Fibroblast of lung (primary cell): ENCODE measurements around the gene PTPN23. TPM values are rescaled to one million over a fixed set of nuclear protein-coding genes. Genes with fewer than 3 reads are reported as not detected.
"Not testable (repeated sequence)": the region's sequence is repeated elsewhere in the genome, so short reads cannot be mapped to it uniquely, and the experiment has no call there.

Experiments used
- DNase-seq, 2 donors: peaks; one replicate each; pipeline versions ENCODE4 v3.0.0 to v3.0.0-alpha.2; 2010; ENCODE audit warnings: low read depth in 2 of 2
- H2AFZ ChIP-seq: 2 replicates; pipeline ENCODE4 v1.5.1; 2012; ENCODE audit warnings: low read length, control low read depth, inconsistent platforms
- H3K27ac ChIP-seq: 2 replicates; pipeline ENCODE4 v1.5.1; 2011; ENCODE audit warnings: low read length, control low read depth; ENCODE audit not compliant: insufficient read depth
- H3K27me3 ChIP-seq: 2 replicates; pipeline ENCODE4 v1.5.1; 2011; ENCODE audit warnings: mild to moderate bottlenecking, low read length; ENCODE audit not compliant: control insufficient read depth, insufficient read depth
- H3K36me3 ChIP-seq: 2 replicates; pipeline ENCODE4 v1.5.1; 2011; ENCODE audit warnings: low read length; ENCODE audit not compliant: control insufficient read depth, insufficient read depth
- H3K4me1 ChIP-seq: 2 replicates; pipeline ENCODE4 v1.5.1; 2011; ENCODE audit warnings: low read length; ENCODE audit not compliant: control insufficient read depth, insufficient read depth; ENCODE audit errors: extremely low read depth
- H3K4me2 ChIP-seq: 2 replicates; pipeline ENCODE4 v1.5.1; 2011; ENCODE audit warnings: low read length, control low read depth; ENCODE audit not compliant: insufficient read depth; ENCODE audit errors: extremely low read depth
- H3K4me3 ChIP-seq, 4 experiments: fragments of 200-600 bp in 1 of 4; sonication (generic) in 1 of 4; replicated peaks in 1 of 4; 2 replicates each; pipeline ENCODE4 v1.5.1; 2011 to 2016; ENCODE audit warnings: low read length in 4 of 4, low read depth in 3 of 4, mild to moderate bottlenecking in 3 of 4, control low read depth in 2 of 4, inconsistent platforms in 1 of 4, mixed read lengths in 1 of 4; ENCODE audit not compliant: insufficient read depth in 1 of 4; ENCODE audit errors: control extremely low read depth in 1 of 4
- H3K79me2 ChIP-seq: 2 replicates; pipeline ENCODE4 v1.5.1; 2012; ENCODE audit warnings: mild to moderate bottlenecking, low read length, inconsistent platforms; ENCODE audit not compliant: control insufficient read depth, insufficient read depth
- H3K9ac ChIP-seq: 2 replicates; pipeline ENCODE4 v1.5.1; 2011; ENCODE audit warnings: mild to moderate bottlenecking, low read length, control low read depth; ENCODE audit not compliant: insufficient read depth
- H3K9me3 ChIP-seq: 2 replicates; pipeline ENCODE4 v1.5.1; 2012; ENCODE audit warnings: low read depth, low read length; ENCODE audit not compliant: control insufficient read depth, insufficient read depth
- H4K20me1 ChIP-seq: 2 replicates; pipeline ENCODE4 v1.5.1; 2011; ENCODE audit warnings: low read length; ENCODE audit not compliant: control insufficient read depth, insufficient read depth; ENCODE audit errors: extremely low read depth
- EZH2 ChIP-seq: IDR thresholded peaks from 2 replicates; pipeline ENCODE4 v1.5.1; 2012; ENCODE audit warnings: low read length, control low read depth, mild to moderate bottlenecking; ENCODE audit errors: missing control alignments
- polyA plus RNA-seq, 2 donors: library from polyadenylated mRNA; depleted of rRNA in 1 of 2; stranded (reverse) in 1 of 2; unstranded in 1 of 2; fragments of >200 nt; gene quantifications; 2 replicates each; pipeline ENCODE4 v1.2.1, GENCODE V29; 2011 to 2012; ENCODE audit warnings: missing spikeins in 1 of 2
- total RNA-seq: library from RNA; depleted of rRNA; stranded (reverse); fragments of >200 nt; gene quantifications from 2 replicates; pipeline ENCODE4 v1.2.1, GENCODE V29; 2014
- TF ChIP-seq, protein P1 (sequence below), 2 donors: IDR thresholded peaks in 1 of 2; conservative IDR thresholded peaks in 1 of 2; 1 replicate in 1 of 2; 2 replicates in 1 of 2; pipeline ENCODE4 v1.5.1; 2011 to 2012; ENCODE audit warnings: low read length in 2 of 2, control low read depth in 1 of 2, inconsistent platforms in 1 of 2, low read depth in 1 of 2, mild to moderate bottlenecking in 1 of 2

Gene PTPN23
- total and polyA plus RNA-seq, 2 donors (not counting 1 experiment from before 2014, with no cell fraction given), result 1.5 to 19.7 TPM

DNA sequence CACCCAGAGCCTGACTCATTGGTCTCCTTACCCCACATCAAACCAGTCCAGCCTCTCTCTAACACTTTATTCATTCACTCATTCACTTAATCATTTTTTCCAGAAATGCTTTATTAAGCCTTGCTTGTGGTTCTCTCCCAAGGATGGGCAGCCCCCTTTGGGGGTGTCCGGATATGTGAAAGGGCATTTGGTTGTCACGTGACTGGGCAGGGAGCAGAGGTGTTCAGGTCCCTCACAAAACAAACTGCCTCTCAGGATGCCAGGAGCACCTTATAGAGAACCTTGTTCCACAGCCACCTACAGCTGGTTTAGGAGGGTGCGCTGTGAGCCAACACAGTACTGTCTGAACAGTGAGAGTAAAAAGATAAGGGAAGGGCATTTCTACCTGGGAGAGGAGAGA, 25.8 kb upstream of the PTPN23 start:
- Histone ChIP-seq H2AFZ (no peak overlapping the region), H3K36me3 (no peaks in the 10 kb centered on the region), H3K79me2 (no peaks in the 10 kb centered on the region), H3K4me1 (no peaks in the 10 kb centered on the region), H3K27me3 (no peaks in the 10 kb centered on the region), H3K9ac (no peak overlapping the region), H4K20me1 (no peaks in the 10 kb centered on the region), H3K27ac (no peak overlapping the region), H3K9me3 (no peaks in the 10 kb centered on the region), H3K4me2 (no peak overlapping the region), H3K4me3 (no peak overlapping the region)
- no peak for DNase-seq
- TF ChIP-seq EZH2, result no peak
- TF ChIP-seq, protein P1, sequence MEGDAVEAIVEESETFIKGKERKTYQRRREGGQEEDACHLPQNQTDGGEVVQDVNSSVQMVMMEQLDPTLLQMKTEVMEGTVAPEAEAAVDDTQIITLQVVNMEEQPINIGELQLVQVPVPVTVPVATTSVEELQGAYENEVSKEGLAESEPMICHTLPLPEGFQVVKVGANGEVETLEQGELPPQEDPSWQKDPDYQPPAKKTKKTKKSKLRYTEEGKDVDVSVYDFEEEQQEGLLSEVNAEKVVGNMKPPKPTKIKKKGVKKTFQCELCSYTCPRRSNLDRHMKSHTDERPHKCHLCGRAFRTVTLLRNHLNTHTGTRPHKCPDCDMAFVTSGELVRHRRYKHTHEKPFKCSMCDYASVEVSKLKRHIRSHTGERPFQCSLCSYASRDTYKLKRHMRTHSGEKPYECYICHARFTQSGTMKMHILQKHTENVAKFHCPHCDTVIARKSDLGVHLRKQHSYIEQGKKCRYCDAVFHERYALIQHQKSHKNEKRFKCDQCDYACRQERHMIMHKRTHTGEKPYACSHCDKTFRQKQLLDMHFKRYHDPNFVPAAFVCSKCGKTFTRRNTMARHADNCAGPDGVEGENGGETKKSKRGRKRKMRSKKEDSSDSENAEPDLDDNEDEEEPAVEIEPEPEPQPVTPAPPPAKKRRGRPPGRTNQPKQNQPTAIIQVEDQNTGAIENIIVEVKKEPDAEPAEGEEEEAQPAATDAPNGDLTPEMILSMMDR (conservative IDR thresholded peaks at IDR 0.05 in 1 of 2, IDR thresholded peaks at IDR 0.05 in 1 of 2; ENCODE audit: low read depth in 1 of 2, low read length in 2 of 2), result no peak

DNA sequence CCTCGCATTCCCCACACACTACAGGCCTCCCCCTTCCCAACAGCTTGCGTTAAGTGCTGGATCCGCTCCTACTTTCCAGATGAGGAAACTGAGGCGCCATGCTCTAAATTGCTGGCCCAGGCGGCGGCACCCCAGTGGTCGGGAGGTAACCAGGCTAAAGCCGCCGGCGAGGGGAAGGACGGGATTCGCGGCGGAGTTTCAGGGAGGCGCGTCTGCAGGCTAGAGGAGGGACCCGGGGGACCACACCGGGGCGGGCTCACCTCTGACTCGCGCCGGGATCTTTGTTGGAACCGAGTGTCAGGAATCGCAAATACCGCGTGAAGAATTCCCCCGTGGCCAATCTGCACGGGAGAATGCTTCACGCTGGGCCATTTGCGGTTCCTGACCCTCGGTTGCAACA, 24.6 kb upstream of the PTPN23 start:
- Histone ChIP-seq H3K9ac (no peak overlapping the region), H3K27ac (no peak overlapping the region), H3K4me2 (no peak overlapping the region), H3K4me3 (no peak overlapping the region), H3K27me3 (no peaks in the 10 kb centered on the region), H3K4me1 (no peaks in the 10 kb centered on the region), H3K9me3 (no peaks in the 10 kb centered on the region), H3K79me2 (no peaks in the 10 kb centered on the region), H2AFZ (no peak overlapping the region), H3K36me3 (no peaks in the 10 kb centered on the region), H4K20me1 (no peaks in the 10 kb centered on the region)
- DNase-seq, result no peak
- no peak for TF ChIP-seq EZH2
- TF ChIP-seq, protein P1 (conservative IDR thresholded peaks at IDR 0.05 in 1 of 2, IDR thresholded peaks at IDR 0.05 in 1 of 2; ENCODE audit: low read depth in 1 of 2, low read length in 2 of 2), result no peak

DNA sequence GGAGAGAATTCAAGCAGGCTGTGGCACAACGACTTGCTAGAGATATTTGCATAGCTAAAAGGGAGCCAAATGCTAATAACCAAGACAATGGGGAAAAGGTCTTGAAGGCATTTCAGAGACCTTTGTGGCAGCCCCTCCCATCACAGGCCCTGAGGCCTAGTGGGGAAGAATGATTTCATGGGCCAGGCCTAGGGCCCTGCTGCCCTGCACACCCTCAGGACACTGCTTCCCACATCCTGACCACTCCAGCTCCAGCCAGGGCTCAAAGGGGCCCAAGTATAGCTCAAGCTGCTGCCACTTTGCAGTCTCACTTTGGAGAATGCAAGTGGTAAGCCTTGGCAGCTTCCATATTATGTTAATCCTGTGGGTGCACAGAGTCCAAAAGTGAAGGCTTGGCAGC, 21.5 kb upstream of the PTPN23 start:
- Histone ChIP-seq H4K20me1 (no peaks in the 10 kb centered on the region), H3K4me3 (no peak overlapping the region), H3K27ac (no peak overlapping the region), H3K4me2 (no peak overlapping the region), H3K79me2 (no peaks in the 10 kb centered on the region), H3K9me3 (no peaks in the 10 kb centered on the region), H3K27me3 (no peaks in the 10 kb centered on the region), H3K4me1 (no peaks in the 10 kb centered on the region), H3K9ac (no peak overlapping the region), H3K36me3 (no peaks in the 10 kb centered on the region), H2AFZ (no peak overlapping the region)
- DNase-seq, result no peak
- TF ChIP-seq, protein P1 (conservative IDR thresholded peaks at IDR 0.05 in 1 of 2, IDR thresholded peaks at IDR 0.05 in 1 of 2; ENCODE audit: low read depth in 1 of 2, low read length in 2 of 2), result no peak
- TF ChIP-seq EZH2, result no peak

DNA sequence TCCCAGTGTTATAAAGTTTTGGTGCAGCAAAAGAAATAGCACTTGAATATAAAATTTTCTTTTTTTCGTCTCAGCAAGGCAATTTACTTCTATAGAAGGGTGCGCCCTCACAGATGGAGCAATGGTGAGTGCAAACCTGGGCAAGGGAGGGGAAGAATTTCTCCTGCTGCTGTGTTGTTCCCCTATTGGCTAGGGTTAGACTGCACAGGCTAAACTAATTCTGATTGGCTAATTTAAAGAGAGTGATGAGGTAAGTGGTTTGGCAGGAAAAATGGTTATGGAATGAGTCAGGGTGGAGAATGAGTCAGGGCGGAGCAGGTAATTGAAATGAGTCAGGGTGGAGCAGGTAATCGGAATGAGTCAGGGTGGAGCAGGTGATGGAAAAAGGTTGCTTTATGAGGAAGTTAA, 20.7 kb upstream of the PTPN23 start:
- not testable (repeated sequence) for H3K9ac ChIP-seq, H4K20me1 ChIP-seq, H2AFZ ChIP-seq, H3K4me3 ChIP-seq, H3K27me3 ChIP-seq, H3K36me3 ChIP-seq, H3K4me1 ChIP-seq, H3K79me2 ChIP-seq, H3K9me3 ChIP-seq, H3K27ac ChIP-seq, DNase-seq, H3K4me2 ChIP-seq
